AG04450 (cell line): ENCODE measurements around the gene ZNF772. TPM values are rescaled to one million over a fixed set of nuclear protein-coding genes. Genes with fewer than 3 reads are reported as not detected.
A peak's percentile ranks its signal among the peaks of the same experiment; 100 is the strongest.

Source experiments
- CTCF ChIA-PET: fragments of 300-600, 350-600 bp; formaldehyde crosslinking; extraction: SDS; loops from one replicate; lab custom pipeline; 2022; ENCODE audit warnings: antibody characterized with exemption, inconsistent platforms; lab: Charles Lee
- POLR2A ChIA-PET: fragments of 350-600 bp; formaldehyde crosslinking; extraction: SDS; loops from one replicate; lab custom pipeline; 2021; ENCODE audit warnings: antibody characterized with exemption, inconsistent platforms; lab: Yijun Ruan, JAX
- DNase-seq: peaks from one replicate; pipeline ENCODE4 v3.0.0-alpha.2; 2011; ENCODE audit warnings: low read depth, low spot score
- H3K27ac ChIP-seq: one replicate; pipeline ENCODE4 v1.5.1; 2012; ENCODE audit warnings: low read depth, low read length, control low read depth
- H3K27me3 ChIP-seq: one replicate; pipeline ENCODE4 v1.6.0; 2012; ENCODE audit warnings: low read length; ENCODE audit not compliant: control insufficient read depth, insufficient read depth
- H3K4me3 ChIP-seq: 2 replicates; pipeline ENCODE4 v1.5.1; 2011; ENCODE audit warnings: mild to moderate bottlenecking, low read depth, low read length, control low read depth
- H3K9me3 ChIP-seq: 2 replicates; pipeline ENCODE4 v1.5.1; 2012; ENCODE audit warnings: low read length; ENCODE audit not compliant: control insufficient read depth, insufficient read depth
- CTCF ChIP-seq: IDR thresholded peaks from 2 replicates; pipeline ENCODE4 v1.5.1; 2011; ENCODE audit warnings: low read depth, low read length, control low read depth, inconsistent platforms
- polyA plus RNA-seq: library from polyadenylated mRNA; depleted of rRNA; stranded (reverse); fragments of >200 nt; gene quantifications from 2 replicates; pipeline ENCODE4 v1.2.3, GENCODE V29; 2011

The ZNF772 gene
- polyA plus RNA-seq, 1 experiment: 6.6 TPM

- ChIA-PET CTCF (no interaction called here), POLR2A (no interaction called here)
- no peak overlapping the region for H3K4me3 ChIP-seq
- H3K27me3 ChIP-seq: no peaks in the 10 kb centered on the region
- H3K9me3 ChIP-seq: peaks cover 54% of the 10 kb centered on the region
- H3K27ac ChIP-seq: no peak overlapping the region
- no peak for TF ChIP-seq CTCF
- no peak for DNase-seq
Measured at GRCh38 chr19:57473646-57474045, 3.7 kb downstream of the ZNF772 start.

DNA sequence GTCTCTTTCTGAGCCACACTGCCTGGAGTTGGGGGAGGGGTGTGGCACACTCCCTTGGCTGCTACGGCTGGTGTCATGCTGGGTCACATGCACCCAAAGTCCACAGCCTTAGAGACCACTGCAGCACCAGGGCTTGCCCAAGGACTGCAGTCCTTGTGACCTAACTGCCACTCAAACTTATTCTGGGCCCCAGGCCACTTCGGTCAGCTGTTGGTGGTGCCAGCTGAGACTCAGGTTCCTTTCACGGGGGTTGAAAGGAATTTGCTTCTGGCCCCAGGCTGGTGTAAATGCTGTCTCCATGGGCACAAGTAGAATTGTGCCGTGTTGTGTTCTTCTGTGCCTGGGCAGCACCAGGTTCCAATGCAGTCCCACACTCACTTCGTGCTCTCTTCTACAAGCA is 10.9 kb downstream of the ZNF772 start:
- Histone ChIP-seq H3K9me3 (peaks cover 36% of the 10 kb centered on the region), H3K4me3 (no peak overlapping the region), H3K27me3 (no peaks in the 10 kb centered on the region), H3K27ac (no peak overlapping the region)
- no peak for DNase-seq
- no peak for TF ChIP-seq CTCF
- CTCF ChIA-PET: no interaction called here
- POLR2A ChIA-PET: no interaction called here

DNA sequence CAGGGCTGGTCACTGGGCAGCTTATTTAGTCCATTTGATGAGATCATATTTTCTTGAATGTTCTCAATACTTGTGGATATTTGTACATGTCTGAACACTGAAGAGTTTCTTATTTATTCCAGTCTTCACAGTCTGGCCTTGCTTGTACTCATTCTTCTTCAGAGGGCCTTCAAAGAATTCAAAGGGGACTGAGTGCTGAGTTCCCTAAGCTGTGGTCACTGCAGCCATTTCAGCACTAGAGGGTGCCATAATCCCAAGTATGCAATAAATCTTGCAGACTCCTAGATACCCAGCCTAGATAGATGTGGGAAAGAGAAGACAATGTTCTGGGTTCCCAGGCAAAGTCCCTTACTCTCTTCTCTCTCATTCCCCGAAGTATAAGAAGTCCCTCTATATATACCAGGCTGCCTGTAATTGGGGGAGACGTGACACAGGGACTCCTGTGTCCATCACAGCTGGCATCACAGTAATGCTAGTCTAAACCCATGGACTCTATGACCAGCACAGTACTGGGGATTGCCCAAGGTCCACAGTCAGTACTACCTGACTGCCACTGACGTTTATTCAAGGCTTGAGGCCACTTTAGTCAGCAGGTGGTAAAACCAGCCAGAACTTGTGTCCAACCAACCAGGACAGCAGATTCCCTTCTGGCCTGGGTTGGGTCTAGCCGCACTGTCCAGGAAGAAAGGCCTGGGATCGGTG is 11.5 kb downstream of the ZNF772 start:
- TF ChIP-seq CTCF: peak; percentile 25; the same call in 1 of the 2 replicates
- Histone ChIP-seq H3K27ac (no peak overlapping the region), H3K9me3 (peaks cover 36% of the 10 kb centered on the region), H3K27me3 (no peaks in the 10 kb centered on the region), H3K4me3 (no peak overlapping the region)
- CTCF ChIA-PET: interaction anchor here (0.6 kb wide), 2 partner anchors 996 to 1290 kb away, joined by 4 read pairs; no protein-coding TSS in a partner anchor
- DNase-seq: no peak
- POLR2A ChIA-PET: no interaction called here

DNA sequence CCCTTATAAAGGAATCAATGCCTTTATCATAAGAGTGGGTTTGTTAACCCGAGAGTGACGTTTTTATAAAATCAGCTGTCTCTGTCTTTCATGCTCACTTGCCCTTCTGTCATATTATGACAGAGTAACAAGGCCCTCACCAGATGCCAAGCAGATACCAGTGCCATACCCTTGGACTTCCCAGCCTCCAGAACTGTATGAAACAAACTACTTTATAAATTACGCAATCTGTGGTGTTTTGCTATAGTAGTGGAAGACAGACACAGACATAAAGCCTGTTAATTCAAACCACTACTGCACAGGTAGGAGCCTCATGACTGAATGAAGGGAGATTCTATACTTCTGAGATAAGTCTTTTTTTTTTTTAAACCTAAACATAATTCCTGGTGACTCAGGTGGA is 25.1 kb downstream of the ZNF772 start:
- ChIA-PET CTCF (no interaction called here), POLR2A (no interaction called here)
- H3K27me3 ChIP-seq: no peaks in the 10 kb centered on the region
- no peak for TF ChIP-seq CTCF
- H3K27ac ChIP-seq: no peak overlapping the region
- H3K9me3 ChIP-seq: peaks cover 15% of the 10 kb centered on the region
- H3K4me3 ChIP-seq: no peak overlapping the region
- no peak for DNase-seq

GRCh38 chr19:57443121-57443696 is 34.2 kb downstream of the ZNF772 start:
- Histone ChIP-seq H3K27me3 (no peaks in the 10 kb centered on the region), H3K4me3 (no peak overlapping the region), H3K27ac (no peak overlapping the region), H3K9me3 (peaks cover 64% of the 10 kb centered on the region)
- no peak for DNase-seq
- no peak for TF ChIP-seq CTCF
- POLR2A ChIA-PET: no interaction called here
- CTCF ChIA-PET: no interaction called here
